Left cardiac atrium (tissue), 4 donors: Measurements from ENCODE around the gene CPTP. TPM values are rescaled to one million over a fixed set of nuclear protein-coding genes. Genes with fewer than 3 reads are reported as not detected.

Experiments
- ATAC-seq, 2 donors: fragments of 200-7000 bp; cut with Tn5 transposase; one replicate each; pipeline ENCODE4 v1.9.1; 2020; ENCODE audit warnings: mild to moderate bottlenecking in 2 of 2, moderate library complexity in 2 of 2
- DNase-seq: peaks from one replicate; pipeline ENCODE4 v3.0.0-alpha.2; 2020
- intact Hi-C, 2 donors: fragments of 100-400 bp; cut with DNase I; formaldehyde crosslinking; loops; one replicate each; pipeline versions ENCODE4 v1.14.1 to v1.15.1; 2022 to 2023
- total RNA-seq, 2 donors: library from RNA; stranded (reverse); fragmentation: NEBNext Ultra II Directional; extraction: Animal tissue kit (Norgen Biotek cat#: 25700); gene quantifications; one replicate each; pipeline ENCODE4 v1.2.1, GENCODE V29; 2021
- donor health status: DM: no; HTN: yes; CAD: no.
- donor health status: DM: no; HTN: yes; CAD: no; lungs with severe emphysema.
- donor health status: DM: yes; HTN: yes; CAD: no.
- donor health status: Dilated cardiomyopathy.

The CPTP gene
- total RNA-seq, 2 donors from 2014 or later: 31.8 to 32.5 TPM

GRCh38 chr1:1330366-1331067, 5.9 kb downstream of the CPTP start:
- DNase-seq: no peak
- intact Hi-C loops: no loop called here
- no peak for ATAC-seq

GRCh38 chr1:1331068-1331965, 6.7 kb downstream of the CPTP start, which contains the start of gene TAS1R3:
Gene TAS1R3, plus strand, starts transcription at chr1:1331280. Its CDS starts 66 bp downstream, at chr1:1331346.
- ATAC-seq (no peak), DNase-seq (no peak)
- intact Hi-C loops: no loop called here

- no peak for ATAC-seq
- intact Hi-C loops: no loop called here
- no peak for DNase-seq
Observed at GRCh38 chr1:1332031-1332755, 7.6 kb downstream of the CPTP start.

- DNase-seq: no peak
- ATAC-seq: no peak
- intact Hi-C loops: no loop called here
Observed at GRCh38 chr1:1332774-1333480, 8.3 kb downstream of the CPTP start.

GRCh38 chr1:1333551-1334241, 9.1 kb downstream of the CPTP start:
- intact Hi-C loops: no loop called here
- ATAC-seq (peak in 1 of 2 donors; percentile 2), DNase-seq (no peak)

GRCh38 chr1:1334835-1335234, 10.2 kb downstream of the CPTP start:
- intact Hi-C loops: no loop called here
- ATAC-seq: no peak
- DNase-seq: no peak

GRCh38 chr1:1335283-1335682, 10.7 kb downstream of the CPTP start:
- intact Hi-C loops: no loop called here
- no peak for DNase-seq

GRCh38 chr1:1335792-1336248, 11.2 kb downstream of the CPTP start:
- DNase-seq: no peak
- intact Hi-C loops: no loop called here
- no peak for ATAC-seq

More at GRCh38 chr1:1335283-1335682, 10.7 kb downstream of the CPTP start:
- ATAC-seq: no peak

GRCh38 chr1:1336446-1336845, 11.8 kb downstream of the CPTP start:
- no peak for ATAC-seq
- intact Hi-C loops: no loop called here
- no peak for DNase-seq

- intact Hi-C loops: no loop called here
- no peak for ATAC-seq
Observed at GRCh38 chr1:1336931-1337792, 12.6 kb downstream of the CPTP start.

GRCh38 chr1:1337793-1338147, 13.2 kb downstream of the CPTP start:
- ATAC-seq (peak in 1 of 2 donors; percentile 9), DNase-seq (no peak)
- intact Hi-C loops: no loop called here

More at GRCh38 chr1:1336931-1337792, 12.6 kb downstream of the CPTP start:
- DNase-seq: no peak

GRCh38 chr1:1338278-1338677, 13.7 kb downstream of the CPTP start:
- DNase-seq: no peak
- no peak for ATAC-seq
- intact Hi-C loops: no loop called here

GRCh38 chr1:1340185-1340584, 15.6 kb downstream of the CPTP start:
- intact Hi-C loops: no loop called here
- DNase-seq (no peak), ATAC-seq (no peak)

GRCh38 chr1:1340791-1341548, 16.4 kb downstream of the CPTP start:
- ATAC-seq: no peak
- no peak for DNase-seq
- intact Hi-C loops: no loop called here

GRCh38 chr1:1341549-1342021, 17.0 kb downstream of the CPTP start:
- intact Hi-C loops: no loop called here
- no peak for DNase-seq

GRCh38 chr1:1342061-1342562, 17.5 kb downstream of the CPTP start:
- intact Hi-C loops: no loop called here

More at GRCh38 chr1:1341549-1342021, 17.0 kb downstream of the CPTP start:
- no peak for ATAC-seq

More at GRCh38 chr1:1342061-1342562, 17.5 kb downstream of the CPTP start:
- DNase-seq: no peak
- no peak for ATAC-seq
